GM21786 (cell line): ENCODE measurements around the gene SYT7.
"Not testable (repeated sequence)": the region's sequence is repeated elsewhere in the genome, so short reads cannot be mapped to it uniquely, and the experiment has no call there.

ENCODE experiments used
- ATAC-seq: cut with Tn5 transposase; IDR thresholded peaks from one replicate; pipeline ENCODE4 v1.9.1; 2021; ENCODE audit not compliant: unreplicated experiment

The SYT7 gene

GRCh38 chr11:61480994-61481335 lies 99.9 kb downstream of the SYT7 start:
- no peak for ATAC-seq

GRCh38 chr11:61480261-61480993 lies 100.4 kb downstream of the SYT7 start:
- no peak for ATAC-seq

- ATAC-seq = not testable (repeated sequence)
These were observed 101.4 kb downstream of the SYT7 start for GRCh38 chr11:61479360-61480058.

- ATAC-seq = no peak
These were observed 103.1 kb downstream of the SYT7 start for GRCh38 chr11:61477727-61478148.

GRCh38 chr11:61477126-61477525 lies 103.8 kb downstream of the SYT7 start:
- no peak for ATAC-seq

DNA sequence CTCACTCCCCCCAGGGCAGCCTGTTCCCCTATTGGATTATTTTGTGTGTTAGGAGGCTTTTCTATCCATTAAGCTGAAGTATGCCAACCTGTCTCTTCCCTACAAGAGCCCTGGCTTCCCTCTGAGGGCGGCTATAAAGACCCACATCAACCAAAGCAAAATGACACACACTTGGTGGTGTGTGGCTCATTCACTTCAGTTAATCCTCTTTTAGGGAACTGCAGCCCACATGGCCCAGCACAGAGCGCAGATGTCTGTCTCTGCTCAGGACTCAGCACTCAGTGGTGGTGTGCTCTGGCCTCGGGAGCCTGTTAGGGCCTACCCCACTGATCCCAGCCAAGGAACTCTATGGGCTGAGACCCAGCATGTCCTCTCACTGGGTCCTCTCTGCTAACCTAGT lies 104.5 kb downstream of the SYT7 start:
- no peak for ATAC-seq

GRCh38 chr11:61475433-61475832 lies 105.4 kb downstream of the SYT7 start:
- ATAC-seq = no peak

GRCh38 chr11:61474013-61474643 lies 106.7 kb downstream of the SYT7 start:
- no peak for ATAC-seq

DNA sequence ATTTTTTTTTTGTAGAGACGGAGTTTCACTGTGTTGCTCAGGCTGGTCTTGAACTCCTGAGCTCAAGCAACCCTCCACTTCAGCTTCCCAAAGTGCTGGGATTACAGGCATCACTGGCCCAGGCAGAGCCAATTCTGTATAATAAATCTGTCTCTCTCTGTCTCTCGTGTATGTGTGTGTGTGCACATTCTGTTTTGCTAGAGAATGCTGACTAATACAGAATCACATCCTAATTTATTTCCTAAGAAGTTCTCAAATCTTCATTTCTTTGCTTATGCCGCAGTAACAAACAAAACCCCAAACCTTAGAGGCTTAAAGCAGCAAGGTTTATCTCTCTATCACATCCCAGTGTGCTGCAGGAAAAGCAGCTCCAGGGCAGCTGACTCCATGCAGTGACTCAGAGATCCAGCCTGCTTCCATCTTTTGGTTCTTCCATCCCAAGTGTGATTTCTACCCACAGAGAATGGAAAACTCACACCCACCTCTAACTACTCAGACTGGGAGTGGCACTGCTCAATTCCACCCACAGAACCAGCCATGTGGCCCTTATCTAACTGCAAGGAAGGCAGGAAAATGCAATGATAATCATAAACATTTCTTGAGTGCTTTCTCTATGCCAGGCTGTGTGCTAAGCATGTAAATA lies 107.4 kb downstream of the SYT7 start:
- ATAC-seq = no peak

GRCh38 chr11:61472868-61473267 lies 108.0 kb downstream of the SYT7 start:
- no peak for ATAC-seq

GRCh38 chr11:61472282-61472681 lies 108.6 kb downstream of the SYT7 start:
- ATAC-seq = no peak

GRCh38 chr11:61468002-61468401 lies 112.9 kb downstream of the SYT7 start:
- no peak for ATAC-seq

- ATAC-seq = not testable (repeated sequence)
These were observed 113.3 kb downstream of the SYT7 start for GRCh38 chr11:61467602-61468001.
